Neural progenitor cell (in vitro differentiated cells): Measurements from ENCODE around the gene SLC6A15.

Source experiments
- CTCF ChIP-seq: fragments of 200-600 bp; sonication (generic); IDR thresholded peaks from 2 replicates; pipeline ENCODE4 v1.5.1; 2017; ENCODE audit warnings: antibody characterized with exemption, mild to moderate bottlenecking
- EZH2 ChIP-seq: fragments of 200-600 bp; sonication (generic); IDR thresholded peaks from 2 replicates; pipeline ENCODE4 v1.6.1; 2017; ENCODE audit warnings: antibody characterized with exemption, mild to moderate bottlenecking, moderate library complexity

GRCh38 chr12:84874125-84874824 is 38.3 kb downstream of the SLC6A15 start:
- TF ChIP-seq CTCF (peak; percentile 86), EZH2 (no peak)
